Measurements from ENCODE around the gene AMN.
"Not testable (repeated sequence)": the region's sequence is repeated elsewhere in the genome, so short reads cannot be mapped to it uniquely, and the experiment has no call there.

The AMN gene

GRCh38 chr14:102922490-102923200 is at the start of gene AMN:
TSS of gene AMN (plus strand) at chr14:102922663. CDS start at chr14:102922689, 26 bp downstream.
- DNase-seq (ENCODE audit: low read depth in 2 of 2): no peak

GRCh38 chr14:102873131-102873530 is 49.3 kb upstream of the AMN start:
- no peak for DNase-seq (ENCODE audit: low read depth in 2 of 2)

GRCh38 chr14:102873546-102874061 is 48.9 kb upstream of the AMN start:
- no peak for DNase-seq (ENCODE audit: low read depth in 2 of 2)

GRCh38 chr14:102875652-102876051 is 46.8 kb upstream of the AMN start:
- DNase-seq (ENCODE audit: low read depth in 2 of 2): no peak

DNA sequence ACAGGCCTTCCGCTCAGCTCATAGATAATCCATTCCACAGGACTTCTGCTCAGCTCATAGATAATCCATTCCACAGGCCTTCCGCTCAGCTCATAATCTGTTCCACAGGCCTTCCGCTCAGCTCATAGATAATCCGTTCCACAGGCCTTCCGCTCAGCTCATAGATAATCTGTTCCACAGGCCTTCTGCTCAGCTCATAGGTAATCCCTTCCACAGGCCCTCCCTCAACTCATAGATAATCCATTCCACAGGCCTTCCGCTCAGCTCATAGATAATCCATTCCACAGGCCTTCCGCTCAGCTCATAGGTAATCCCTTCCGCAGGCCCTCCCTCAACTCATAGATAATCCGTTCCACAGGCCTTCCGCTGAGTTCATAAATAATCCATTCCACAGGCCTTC is 45.0 kb upstream of the AMN start:
- DNase-seq (ENCODE audit: low read depth in 2 of 2): not testable (repeated sequence)

- no peak for DNase-seq (ENCODE audit: low read depth in 2 of 2)
Measured at GRCh38 chr14:102878174-102878969, 44.1 kb upstream of the AMN start.

- DNase-seq (ENCODE audit: low read depth in 2 of 2): no peak
Measured at GRCh38 chr14:102878970-102879460, 43.4 kb upstream of the AMN start.

DNA sequence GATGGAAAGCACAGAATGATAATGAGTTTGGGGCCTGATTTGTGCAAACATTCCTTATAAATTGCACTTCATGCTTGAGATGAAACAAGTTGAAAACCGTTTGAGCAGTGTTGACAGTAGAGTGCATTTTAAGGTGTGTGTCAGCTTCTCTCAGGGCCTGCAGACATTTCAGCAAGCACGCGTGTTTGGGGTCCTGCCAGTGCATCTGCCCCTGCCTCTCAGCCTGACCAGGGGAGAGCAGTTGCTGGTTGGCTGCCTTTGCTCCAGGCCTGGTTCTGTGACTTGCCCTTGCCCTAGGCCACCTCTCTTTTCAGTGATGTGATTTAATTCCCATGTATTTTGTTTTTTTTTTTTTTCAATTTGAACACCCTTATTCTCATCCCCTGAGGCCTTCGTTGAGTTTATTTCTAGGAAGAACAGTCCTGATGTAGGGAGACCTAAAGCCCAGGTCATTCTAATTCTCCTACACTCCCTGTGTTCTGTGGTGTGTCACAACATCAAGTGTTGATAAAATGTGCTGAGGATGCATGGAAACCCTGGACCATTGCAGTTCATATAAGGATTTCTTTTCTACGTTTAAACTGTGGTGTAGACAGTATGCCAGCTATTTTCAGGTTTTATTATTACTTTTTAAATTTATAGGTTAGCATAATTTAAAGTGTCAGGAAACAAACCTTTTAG is 40.1 kb upstream of the AMN start:
- DNase-seq (ENCODE audit: low read depth in 2 of 2): no peak

GRCh38 chr14:102883089-102883541 is 39.3 kb upstream of the AMN start:
- DNase-seq (ENCODE audit: low read depth in 2 of 2): no peak

DNA sequence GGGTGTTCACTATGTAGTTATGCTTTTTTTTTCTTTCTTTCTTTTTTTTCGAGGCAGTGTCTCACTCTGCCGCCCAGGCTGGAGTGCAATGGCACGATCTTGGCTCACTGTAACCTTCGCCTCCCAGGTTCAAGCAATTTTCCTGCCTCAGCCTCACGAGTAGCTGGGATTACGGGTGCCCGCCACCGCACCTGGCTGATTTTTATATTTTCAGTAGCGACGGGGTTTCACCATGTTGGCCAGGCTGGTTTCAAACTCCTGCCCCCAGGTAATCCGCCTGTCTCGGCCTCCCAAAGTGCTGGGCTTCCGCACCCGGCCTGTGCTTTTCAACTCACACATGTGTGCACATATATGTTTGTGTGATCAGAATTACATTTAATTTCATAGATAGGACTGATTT is 38.9 kb upstream of the AMN start:
- no peak for DNase-seq (ENCODE audit: low read depth in 2 of 2)

DNA sequence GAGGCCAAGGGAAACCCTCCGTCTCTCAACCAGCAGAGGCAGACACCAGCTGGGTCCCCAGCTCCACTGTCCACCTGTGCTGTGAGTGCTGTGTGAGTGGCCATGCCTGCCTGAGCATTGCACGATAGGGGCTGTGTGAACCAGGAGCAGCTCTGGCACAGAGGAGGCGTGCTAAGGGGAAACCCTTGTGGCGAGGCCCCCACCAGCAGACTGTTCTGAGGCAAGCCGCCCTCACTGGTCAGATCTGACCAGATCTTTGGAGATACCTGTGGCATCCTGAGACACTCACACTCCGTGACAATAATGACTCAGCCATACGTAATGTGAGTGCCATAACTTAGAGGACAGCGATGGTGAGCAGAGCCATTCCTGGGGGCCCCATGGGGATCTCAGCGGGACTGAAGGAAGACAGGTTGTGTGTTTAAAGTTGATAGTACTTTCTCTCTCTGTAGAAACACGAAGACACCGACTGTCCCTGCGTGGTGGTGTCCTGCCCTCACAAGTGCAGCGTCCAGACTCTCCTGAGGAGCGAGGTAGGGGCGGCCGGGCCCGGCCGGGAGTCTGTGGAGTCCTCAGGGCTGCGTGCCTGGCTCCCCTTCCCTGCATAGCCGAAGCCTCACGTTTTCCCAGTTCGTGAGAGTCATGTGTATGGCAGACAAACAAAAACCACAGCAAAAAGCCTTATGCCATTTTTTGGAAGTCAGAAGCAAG is 36.6 kb upstream of the AMN start:
- no peak for DNase-seq (ENCODE audit: low read depth in 2 of 2)

DNA sequence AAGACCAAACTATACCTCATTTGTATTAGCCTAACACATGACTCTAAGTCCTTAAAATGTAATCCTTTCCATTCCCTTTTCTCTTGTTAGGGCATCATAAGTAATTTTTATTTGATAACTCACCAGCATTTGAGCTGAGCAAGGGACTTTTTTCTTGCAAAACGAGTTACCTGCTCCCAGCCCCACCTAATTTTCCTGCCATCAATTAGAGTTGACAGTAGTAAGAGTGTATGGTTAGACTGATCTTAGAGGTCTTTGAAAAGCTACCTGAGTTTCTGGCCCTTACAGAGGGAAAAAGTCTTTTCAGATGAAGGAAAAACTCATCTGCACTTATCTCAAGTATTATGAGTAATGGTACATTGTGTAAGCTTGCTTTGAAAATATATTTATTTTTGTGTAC is 33.7 kb upstream of the AMN start:
- DNase-seq (ENCODE audit: low read depth in 2 of 2): no peak

- no peak for DNase-seq (ENCODE audit: low read depth in 2 of 2)
Measured at GRCh38 chr14:102889615-102890014, 32.8 kb upstream of the AMN start.

GRCh38 chr14:102891111-102891510 is 31.4 kb upstream of the AMN start:
- no peak for DNase-seq (ENCODE audit: low read depth in 2 of 2)

GRCh38 chr14:102891556-102891955 is 30.9 kb upstream of the AMN start:
- DNase-seq (ENCODE audit: low read depth in 2 of 2): peak; percentile 9 to 12

GRCh38 chr14:102892651-102893050 is 29.8 kb upstream of the AMN start:
- no peak for DNase-seq (ENCODE audit: low read depth in 2 of 2)

GRCh38 chr14:102893452-102893851 is 29.0 kb upstream of the AMN start:
- DNase-seq (ENCODE audit: low read depth in 2 of 2): peak; percentile 89 to 91

DNA sequence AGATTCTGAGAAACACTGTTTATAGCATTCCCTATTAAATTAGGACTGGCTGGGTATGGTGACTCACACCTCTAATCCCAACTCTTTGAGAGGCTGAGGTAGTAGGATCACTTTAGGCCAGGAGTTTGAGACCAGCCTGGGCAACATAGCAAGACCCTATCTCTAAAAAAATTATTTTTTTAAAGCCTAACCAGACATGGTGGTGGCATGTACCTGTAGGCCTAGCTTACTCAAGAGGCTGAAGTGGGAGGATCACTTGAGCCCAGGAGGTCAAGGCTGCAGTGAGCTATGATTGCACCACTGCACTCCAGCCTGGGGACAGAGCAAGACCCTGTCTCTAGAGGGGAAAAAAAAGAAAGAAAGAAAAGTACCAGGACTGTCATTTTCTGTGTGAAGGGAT is 25.7 kb upstream of the AMN start:
- not testable (repeated sequence) for DNase-seq (ENCODE audit: low read depth in 2 of 2)

DNA sequence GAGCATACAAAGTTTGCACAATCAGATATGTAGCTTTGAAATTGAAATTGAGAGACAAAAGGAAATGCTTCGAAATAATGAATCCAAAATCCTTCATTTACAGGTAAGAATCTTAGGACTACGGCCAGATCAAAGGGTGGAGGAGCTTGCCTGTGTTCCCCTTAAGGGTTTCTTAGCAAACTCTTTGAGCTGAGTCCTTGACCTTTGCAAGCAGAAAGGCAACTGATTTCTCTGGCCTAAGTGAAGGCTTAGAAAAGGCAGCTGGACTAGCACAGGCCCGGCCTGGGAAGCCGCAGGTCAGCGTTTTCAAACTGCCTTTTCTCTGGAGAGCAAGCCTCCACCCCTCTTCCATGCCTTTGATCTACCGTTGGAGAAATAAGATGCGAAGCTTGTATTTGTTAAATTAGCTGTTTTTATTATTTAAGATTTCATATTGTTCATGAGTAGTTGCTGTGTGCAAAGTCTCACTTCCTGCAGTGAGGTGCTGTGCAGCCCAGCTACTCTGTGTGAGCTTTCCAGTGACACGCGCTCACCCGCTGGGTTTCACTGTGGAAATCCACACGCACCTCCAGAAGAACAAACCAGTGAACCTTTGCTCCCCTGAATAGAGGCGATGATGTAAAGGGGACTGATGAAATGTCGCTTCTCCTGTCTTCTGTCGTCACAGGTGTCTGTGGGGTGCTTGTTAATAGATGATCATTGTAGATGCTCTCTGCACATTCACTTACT is 25.0 kb upstream of the AMN start:
- no peak for DNase-seq (ENCODE audit: low read depth in 2 of 2)

DNA sequence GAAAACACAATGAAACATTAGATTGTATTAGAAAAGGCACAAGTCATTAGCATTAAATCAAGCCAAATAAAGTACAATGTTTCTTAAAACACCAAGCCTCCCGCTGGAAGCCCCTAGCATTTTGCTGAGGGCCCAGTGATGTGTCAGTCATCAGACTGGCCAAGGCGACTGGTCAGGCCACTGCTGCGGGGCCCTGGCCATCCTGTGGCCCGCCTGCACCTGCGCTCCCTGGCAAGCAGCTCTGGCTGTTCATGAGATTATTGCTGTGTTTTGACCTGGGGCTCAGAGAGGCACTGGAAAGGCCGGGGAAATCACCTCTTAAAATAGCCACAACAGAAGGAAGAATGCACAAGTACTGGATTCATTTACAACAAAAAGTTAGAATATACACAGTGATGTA is 24.2 kb upstream of the AMN start:
- no peak for DNase-seq (ENCODE audit: low read depth in 2 of 2)

Measured in fibroblast of skin of left quadriceps (primary cell).